ENCODE measurements around the gene KLHL29.

Gene KLHL29

GRCh38 chr2:23695890-23696751 is 311.1 kb downstream of the KLHL29 start:
- no peak for DNase-seq (ENCODE audit: low read depth in 2 of 2)

DNA sequence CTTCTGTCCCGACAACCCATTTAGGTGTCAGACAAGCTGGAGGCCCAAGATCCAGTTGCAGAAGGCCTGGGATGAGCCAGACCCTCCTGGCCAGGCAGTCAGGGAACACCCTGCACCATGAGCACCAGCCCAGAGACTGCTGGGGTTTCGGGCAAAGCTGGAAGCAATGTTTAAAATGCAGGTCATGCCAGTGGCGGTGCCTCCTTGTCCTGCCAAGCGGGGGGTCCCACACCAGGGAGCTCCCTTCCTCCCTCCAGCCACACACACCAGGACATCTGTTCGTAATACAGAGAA is 311.7 kb downstream of the KLHL29 start:
- no peak for DNase-seq (ENCODE audit: low read depth in 2 of 2)

DNA sequence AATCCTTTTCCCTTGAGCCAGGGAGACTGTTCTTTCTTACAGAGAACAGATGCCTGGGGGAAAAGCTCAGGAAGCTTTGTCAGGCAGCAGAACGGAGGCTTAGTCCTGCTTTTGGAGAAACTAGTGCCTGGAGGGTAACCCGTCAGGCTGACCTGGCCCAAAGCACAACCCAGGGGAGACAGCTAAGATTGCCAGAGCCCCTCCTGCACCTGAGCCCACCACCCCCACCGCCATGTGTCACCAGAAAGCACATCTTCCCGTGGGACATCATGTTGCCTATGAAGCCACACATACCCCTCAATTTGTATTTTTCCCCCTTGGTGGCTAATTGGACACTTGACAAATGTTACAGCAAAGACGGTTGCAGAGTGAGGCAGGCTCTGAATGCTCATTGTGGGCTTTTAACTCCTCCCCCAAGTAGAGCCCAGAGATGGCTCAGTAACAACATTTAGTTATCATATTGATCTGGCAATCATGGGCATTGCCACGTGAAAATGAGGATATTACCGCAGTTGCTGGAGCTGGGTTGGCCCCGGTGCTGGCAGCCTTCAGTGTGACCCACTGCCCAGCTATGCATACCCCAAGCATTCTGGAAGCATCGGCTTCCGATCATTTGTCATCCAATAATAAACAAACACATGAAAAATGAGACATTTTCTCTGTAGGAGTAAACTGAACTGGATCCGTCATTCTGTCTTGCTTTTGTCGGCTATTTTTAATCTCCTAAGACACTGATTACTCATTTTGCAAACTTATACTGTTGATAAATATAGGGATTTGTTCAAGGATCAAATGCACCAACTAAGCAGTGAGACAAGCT is 312.5 kb downstream of the KLHL29 start:
- no peak for DNase-seq (ENCODE audit: low read depth in 2 of 2)

DNA sequence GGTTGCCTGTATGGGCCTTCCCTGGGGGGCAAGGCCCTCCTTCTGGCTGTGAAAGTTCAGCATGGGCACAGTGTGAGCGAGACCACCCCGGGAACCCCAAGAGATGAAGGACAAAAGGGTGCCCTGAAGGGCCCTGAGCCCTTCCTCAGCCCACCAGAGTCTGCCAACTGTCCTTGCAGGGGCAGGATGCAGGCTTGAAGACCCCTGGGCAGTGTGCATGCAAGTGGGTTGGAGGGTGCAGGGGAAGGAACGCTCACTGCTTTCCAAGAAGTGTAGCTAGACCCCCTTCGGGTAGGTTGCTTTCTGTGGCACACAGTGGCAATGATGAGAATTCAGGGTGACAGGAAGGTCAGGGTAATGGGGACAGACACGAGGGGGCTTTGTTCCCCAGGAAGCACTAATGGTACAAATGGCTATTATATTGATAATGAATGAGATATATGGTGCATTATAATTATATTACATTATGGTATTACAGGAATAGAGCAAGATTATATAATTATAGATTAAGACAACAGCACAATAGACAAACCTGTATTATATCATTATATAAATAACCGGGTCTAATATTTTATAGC is 313.2 kb downstream of the KLHL29 start:
- no peak for DNase-seq (ENCODE audit: low read depth in 2 of 2)

DNA sequence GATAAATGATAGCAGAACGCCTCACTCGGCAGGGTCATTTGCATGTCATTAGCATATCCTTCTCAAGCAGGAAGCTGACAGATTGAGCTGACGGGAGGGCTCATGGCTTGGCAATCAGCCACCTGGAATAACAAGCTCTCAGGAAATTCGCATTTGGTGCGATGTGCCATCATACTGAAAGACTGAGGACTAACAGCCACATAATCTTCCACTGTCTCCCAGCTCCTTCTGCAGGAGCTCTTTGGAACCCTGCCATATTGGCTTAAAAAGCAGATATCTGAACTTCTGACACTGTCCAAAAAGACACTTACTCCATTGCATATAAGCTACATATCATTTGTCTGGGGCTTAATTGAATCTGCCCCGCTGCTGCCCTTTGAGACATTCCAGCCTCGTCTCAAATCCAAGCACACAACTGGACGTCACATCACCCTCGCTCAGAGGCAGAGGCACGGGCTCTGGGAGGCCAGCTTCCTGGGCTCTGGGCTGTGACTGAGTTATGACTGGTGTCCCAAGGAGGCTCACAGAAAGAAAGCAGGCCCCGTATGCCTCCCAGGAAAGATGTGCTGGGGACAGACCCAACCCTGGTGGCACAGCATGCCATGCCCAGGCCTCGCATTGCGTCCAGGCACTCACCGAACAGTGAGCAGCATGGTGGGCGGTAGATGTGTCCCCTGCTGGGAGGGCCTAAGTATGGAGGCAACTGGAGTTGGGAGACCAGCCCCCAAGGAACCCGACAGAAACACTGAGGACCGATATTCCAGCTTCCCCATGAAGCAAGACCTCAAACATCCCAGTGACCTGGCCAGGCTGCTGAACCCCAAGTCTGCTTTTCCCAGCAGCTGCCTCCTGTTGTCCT is 314.0 kb downstream of the KLHL29 start:
- DNase-seq (ENCODE audit: low read depth in 2 of 2): no peak

DNA sequence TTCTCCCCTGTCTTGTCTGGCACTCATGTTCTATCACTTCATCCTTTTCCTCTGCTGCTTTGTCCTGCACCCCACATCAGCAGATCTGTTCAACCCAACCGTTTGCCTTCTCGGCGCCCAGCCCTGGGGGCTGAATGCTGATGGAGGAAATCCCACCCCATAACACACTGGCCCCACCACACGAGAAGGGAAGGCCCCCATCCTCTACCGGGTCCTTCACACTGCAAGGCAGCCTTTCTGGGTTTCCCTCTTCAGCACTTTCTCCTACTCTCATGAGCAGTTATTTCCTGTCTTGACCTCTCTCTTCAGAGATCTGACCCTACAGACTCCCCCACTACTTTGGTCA is 314.6 kb downstream of the KLHL29 start:
- DNase-seq (ENCODE audit: low read depth in 2 of 2): no peak

- DNase-seq (ENCODE audit: low read depth in 2 of 2): no peak
Measured at GRCh38 chr2:23700627-23701026, 315.6 kb downstream of the KLHL29 start.

DNA sequence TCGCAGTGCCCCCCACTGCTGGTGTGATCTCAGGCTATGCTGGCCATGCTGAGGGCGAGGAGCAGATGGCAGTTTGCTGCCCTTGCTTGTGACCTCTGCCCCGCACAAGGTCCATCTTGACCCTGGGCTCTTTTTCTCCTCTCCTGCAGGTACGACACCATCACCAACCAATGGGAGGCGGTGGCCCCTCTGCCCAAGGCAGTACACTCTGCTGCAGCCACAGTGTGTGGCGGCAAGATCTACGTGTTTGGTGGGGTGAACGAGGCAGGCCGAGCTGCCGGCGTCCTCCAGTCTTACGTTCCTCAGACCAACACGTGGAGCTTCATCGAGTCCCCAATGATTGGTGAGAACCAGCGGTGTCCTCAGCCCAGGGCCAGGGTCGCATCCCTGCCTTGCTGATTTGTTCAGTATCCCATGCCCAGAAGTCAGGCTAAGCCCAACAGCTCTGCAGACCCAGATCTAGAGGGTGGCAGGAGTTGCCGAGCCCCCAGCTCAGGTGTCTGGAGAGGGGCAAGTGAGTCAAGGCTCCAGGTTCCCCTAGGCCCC is 318.1 kb downstream of the KLHL29 start:
- DNase-seq (ENCODE audit: low read depth in 2 of 2): no peak

DNA sequence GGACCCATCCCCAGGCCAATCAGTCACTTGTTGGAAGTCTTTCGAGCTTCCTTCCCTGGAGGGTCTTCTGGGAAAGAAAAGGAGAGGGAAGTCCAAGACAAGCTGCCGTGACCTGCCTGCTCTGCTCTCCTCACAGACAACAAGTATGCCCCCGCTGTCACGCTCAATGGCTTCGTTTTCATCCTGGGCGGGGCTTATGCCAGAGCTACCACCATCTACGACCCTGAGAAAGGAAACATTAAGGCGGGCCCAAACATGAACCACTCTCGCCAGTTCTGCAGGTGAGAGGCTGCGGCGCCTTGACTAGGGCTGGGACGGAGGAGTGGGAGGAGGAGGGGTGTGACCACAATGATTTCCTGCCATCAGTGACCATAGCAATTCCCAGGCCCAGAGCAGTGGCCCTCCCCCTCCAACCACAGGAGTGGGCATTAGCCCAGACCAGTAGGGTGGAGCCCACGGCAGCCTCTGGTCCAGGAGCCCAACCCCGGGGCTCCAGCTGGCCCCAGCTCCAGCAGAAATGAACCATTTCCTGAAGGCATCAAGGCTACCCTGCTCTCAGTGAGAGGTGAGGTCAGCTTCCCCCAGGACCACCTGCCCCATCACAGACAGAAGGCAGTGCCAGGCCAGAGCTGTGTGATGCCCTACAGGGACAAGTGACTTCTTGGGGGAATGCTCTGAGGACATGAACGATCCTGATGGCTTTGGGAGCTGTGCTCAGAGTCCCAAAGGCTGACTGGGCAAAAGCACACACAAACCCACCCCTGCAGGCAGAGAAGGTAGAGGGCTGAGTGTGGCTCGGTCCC is 318.8 kb downstream of the KLHL29 start:
- no peak for DNase-seq (ENCODE audit: low read depth in 2 of 2)

GRCh38 chr2:23705771-23706612 is 321.0 kb downstream of the KLHL29 start:
- no peak for DNase-seq (ENCODE audit: low read depth in 2 of 2)

DNA sequence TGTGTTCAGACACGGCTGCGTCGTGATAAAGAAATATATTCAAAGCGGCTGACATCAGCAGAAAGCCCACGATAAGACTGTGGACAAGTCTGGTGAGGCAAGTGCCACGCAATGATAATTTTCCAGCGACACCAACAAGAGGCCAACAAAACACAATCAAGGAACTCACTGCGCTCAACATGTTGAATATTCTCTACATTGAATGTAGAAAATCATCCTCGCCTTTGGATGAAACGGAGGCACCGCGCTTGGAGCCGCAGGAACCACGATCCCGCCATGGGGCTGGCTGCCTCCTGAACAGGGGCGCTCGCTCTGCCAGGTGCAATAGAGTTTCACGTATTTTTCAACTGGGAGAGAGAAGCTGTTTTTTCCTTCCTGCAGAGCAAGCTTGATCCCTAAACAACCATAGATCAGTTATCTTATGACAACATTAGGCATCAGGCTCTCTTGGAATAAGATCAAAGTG is 321.7 kb downstream of the KLHL29 start:
- no peak for DNase-seq (ENCODE audit: low read depth in 2 of 2)

- DNase-seq (ENCODE audit: low read depth in 2 of 2): no peak
Measured at GRCh38 chr2:23707096-23707495, 322.1 kb downstream of the KLHL29 start.

GRCh38 chr2:23708771-23709170 is 323.8 kb downstream of the KLHL29 start:
- no peak for DNase-seq (ENCODE audit: low read depth in 2 of 2)

GRCh38 chr2:23709311-23709710 is 324.3 kb downstream of the KLHL29 start:
- no peak for DNase-seq (ENCODE audit: low read depth in 2 of 2)

GRCh38 chr2:23711979-23712755 is 327.2 kb downstream of the KLHL29 start:
- DNase-seq (ENCODE audit: low read depth in 2 of 2): no peak

DNA sequence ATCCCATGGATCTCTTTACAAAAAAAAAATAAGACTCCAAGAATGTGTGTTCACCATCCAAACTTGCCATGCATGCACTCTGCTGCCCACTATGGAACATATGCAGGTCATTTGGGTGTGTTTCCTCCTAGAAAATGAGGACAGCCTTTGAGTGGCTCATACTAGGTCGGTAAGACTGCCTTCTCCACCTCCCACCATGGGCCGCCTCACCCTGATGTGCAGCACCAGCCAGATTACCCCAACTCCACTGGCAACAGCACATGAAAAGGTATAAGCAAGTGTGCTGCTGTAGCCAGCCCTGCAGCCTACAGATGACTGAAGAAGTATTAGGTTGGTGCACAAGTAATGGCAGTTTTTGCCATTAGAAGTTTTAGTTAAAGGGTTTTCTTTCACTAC is 327.8 kb downstream of the KLHL29 start:
- DNase-seq (ENCODE audit: low read depth in 2 of 2): no peak

GRCh38 chr2:23713351-23713750 is 328.4 kb downstream of the KLHL29 start:
- DNase-seq (ENCODE audit: low read depth in 2 of 2): no peak

DNA sequence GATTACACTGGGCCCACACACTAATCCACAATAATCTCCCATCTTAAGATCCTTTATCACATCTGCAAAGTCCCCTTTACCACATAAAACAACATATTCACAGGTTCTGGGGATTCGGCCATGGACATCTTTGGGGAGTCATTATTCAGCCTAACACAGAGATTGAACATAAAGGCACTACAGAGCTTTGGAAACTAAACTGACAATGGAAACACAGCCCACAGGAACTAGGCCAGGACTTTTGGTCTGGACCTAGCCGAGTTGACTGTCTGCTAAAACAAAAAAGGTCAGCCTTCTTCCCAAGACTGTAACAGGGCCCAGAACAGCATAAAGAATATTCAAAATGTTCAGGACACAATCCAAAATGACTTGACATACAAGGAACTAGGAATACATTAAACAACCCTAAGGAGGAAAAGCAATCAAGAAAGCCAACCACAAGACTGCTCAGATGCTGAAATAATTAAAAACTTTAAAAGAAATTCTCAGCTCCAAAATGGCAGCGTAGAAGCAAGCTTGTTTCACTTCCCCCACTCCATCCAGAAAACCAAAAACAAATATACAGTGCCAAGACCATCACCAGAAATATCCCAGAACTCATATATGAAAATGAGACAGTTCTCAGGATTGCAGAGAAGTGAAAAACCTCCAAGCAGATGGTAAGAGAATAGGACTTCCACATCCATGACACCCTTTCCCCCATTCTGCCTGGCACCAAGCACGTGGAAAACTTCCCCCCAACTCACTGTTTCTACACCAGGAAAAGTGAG is 334.1 kb downstream of the KLHL29 start:
- no peak for DNase-seq (ENCODE audit: low read depth in 2 of 2)

Data from stimulated activated CD8-positive, alpha-beta memory T cell treated with anti-CD3 and anti-CD28 coated beads, Interleukin-2, amount 100 ng/mL, for 1 hour (primary cell).